ENCODE measurements around the gene GFRA1. TPM values are rescaled to one million over a fixed set of nuclear protein-coding genes. Genes with fewer than 3 reads are reported as not detected.

Gene GFRA1
- total and polyA plus RNA-seq, 2 of the 4 experiments (the other 2 are of a cell fraction): 9.1 to 9.3 TPM

- no peak overlapping the region for H2BK120ac ChIP-seq (ENCODE audit: low read depth, low read length)
- no peaks in the 10 kb centered on the region for H3K9me1 ChIP-seq (ENCODE audit: insufficient read depth, low read length)
- no peaks in the 10 kb centered on the region for H3K4me1 ChIP-seq (ENCODE audit: control insufficient read depth, insufficient read depth, low read length)
- no peak overlapping the region for H3K27ac ChIP-seq (ENCODE audit: insufficient read depth, low read length)
- H3K36me3 ChIP-seq (ENCODE audit: control insufficient read depth, insufficient read depth, low read length): no peaks in the 10 kb centered on the region
- no peaks in the 10 kb centered on the region for H3K27me3 ChIP-seq (ENCODE audit: control insufficient read depth, insufficient read depth, low read length)
- H4K5ac ChIP-seq (ENCODE audit: low read depth, low read length): no peak overlapping the region
- ATAC-seq (ENCODE audit: low read depth) (no peak), DNase-seq (no peak)
- intact Hi-C loops (cut with micrococcal nuclease) (no loop called here), dilution Hi-C loops (cut with HindIII; ENCODE audit: low sequenced_read_pairs, unreplicated experiment) (no loop called here), in situ Hi-C loops (cut with MboI; ENCODE audit: low sequenced_read_pairs) (no loop called here)
- no peak overlapping the region for H3K14ac ChIP-seq (replicated peaks; ENCODE audit: low read depth, low read length)
- H3K18ac ChIP-seq (ENCODE audit: low read depth, low read length): no peak overlapping the region
- no peaks in the 10 kb centered on the region for H3K79me1 ChIP-seq (ENCODE audit: low read depth in 1 of 2, low read length in 2 of 2)
- H4K91ac ChIP-seq (ENCODE audit: insufficient read depth, low read depth, low read length): no peak overlapping the region
- no peaks in the 10 kb centered on the region for H4K20me1 ChIP-seq (ENCODE audit: insufficient read depth, low read length)
- H4K8ac ChIP-seq (ENCODE audit: low read depth in 2 of 2, low read length in 2 of 2): no peak overlapping the region
- ChIA-PET CTCF (no interaction called here), POLR2A (ENCODE audit: unreplicated experiment) (no interaction called here)
- H3K23ac ChIP-seq (ENCODE audit: low read depth, low read length): no peak overlapping the region
- peaks cover 5% of the 10 kb centered on the region; the same call in 1 of the 2 replicates for H3K9me3 ChIP-seq (ENCODE audit: control insufficient read depth, insufficient read depth, low read length)
- TF ChIP-seq MXI1 (IDR thresholded peaks at IDR 0.05; ENCODE audit: borderline replicate concordance, low read depth, low read length) (no peak), CTCF (conservative IDR thresholded peaks at IDR 0.05; ENCODE audit: low read depth, low read length) (no peak), SMC3 (IDR thresholded peaks at IDR 0.05; ENCODE audit: low read depth, low read length) (no peak), ELK1 (IDR thresholded peaks at IDR 0.05; ENCODE audit: borderline replicate concordance, low read depth, low read length) (no peak), FOS (IDR thresholded peaks at IDR 0.05; ENCODE audit: low read depth, low read length) (no peak), NFE2L2 (IDR thresholded peaks at IDR 0.05; ENCODE audit: low read depth, low read length) (no peak), CHD1 (IDR thresholded peaks at IDR 0.05; ENCODE audit: low read depth, low read length) (no peak), MAFK (IDR thresholded peaks at IDR 0.05; ENCODE audit: low read depth, low read length) (no peak), RFX5 (IDR thresholded peaks at IDR 0.05; ENCODE audit: low read depth, low read length) (no peak), RCOR1 (IDR thresholded peaks at IDR 0.05; ENCODE audit: insufficient replicate concordance, low read length) (no peak), BHLHE40 (IDR thresholded peaks at IDR 0.05; ENCODE audit: low read depth, low read length) (no peak), RAD21 (IDR thresholded peaks at IDR 0.05; ENCODE audit: low read length) (no peak), POLR2A (IDR thresholded peaks at IDR 0.05; ENCODE audit: low read depth, low read length) (no peak), MAZ (IDR thresholded peaks at IDR 0.05; ENCODE audit: borderline replicate concordance, low read depth, low read length) (no peak), USF2 (IDR thresholded peaks at IDR 0.05; ENCODE audit: low read depth, low read length) (no peak), CEBPB (IDR thresholded peaks at IDR 0.05; ENCODE audit: low read depth, low read length) (no peak)
- no peak overlapping the region for H3K9ac ChIP-seq (ENCODE audit: low read depth, low read length)
- no TSS peak for BruUV-seq (replicated peaks)
- H2BK20ac ChIP-seq (ENCODE audit: low read depth, low read length): no peak overlapping the region
- H3K4me2 ChIP-seq (ENCODE audit: low read depth, low read length): no peak overlapping the region
- no CpG with 5 or more reads among the region's 4 CpGs for WGBS, 2 experiments (ENCODE audit: extremely low coverage in 2 of 2, insufficient read length in 1 of 2)
- no peak overlapping the region for H2AK5ac ChIP-seq (ENCODE audit: low read depth, low read length)
- no peak overlapping the region for H2BK5ac ChIP-seq (ENCODE audit: low read depth, low read length, poor library complexity, severe bottlenecking)
- H3K4me3 ChIP-seq (ENCODE audit: insufficient read depth, low read depth, low read length): no peak overlapping the region
- H2AK9ac ChIP-seq (replicated peaks; ENCODE audit: low read depth, low read length, poor library complexity): no peak overlapping the region
- H3K4ac ChIP-seq (ENCODE audit: low read depth, low read length): no peak overlapping the region
- H2AFZ ChIP-seq (replicated peaks; ENCODE audit: low read length, poor library complexity): no peak overlapping the region
- no peak overlapping the region for H3K56ac ChIP-seq (ENCODE audit: extremely low read depth, insufficient read depth, low read length)
- H2BK15ac ChIP-seq (ENCODE audit: low read depth, low read length): no peak overlapping the region
These were observed 148.2 kb downstream of the GFRA1 start for GRCh38 chr10:116124777-116125176.
